Breast epithelium (tissue), 3 donors: ENCODE measurements around the gene ABCA4.

Experiments used
- POLR2A ChIP-seq: fragments of 450-650 bp; IDR thresholded peaks from one replicate; pipeline ENCODE4 v1.6.1; 2016; ENCODE audit warnings: antibody characterized with exemption, mild to moderate bottlenecking, moderate library complexity
- POLR2AphosphoS5 ChIP-seq, 3 donors: sonication (generic); formaldehyde crosslinking; IDR thresholded peaks; one replicate each; pipeline ENCODE4 v1.6.1; 2017; ENCODE audit warnings: antibody characterized with exemption in 3 of 3
- TF ChIP-seq, protein P1 (sequence below), 3 donors: fragments of 450-650 bp; IDR thresholded peaks; one replicate each; pipeline ENCODE4 v1.5.1; 2016 to 2017; ENCODE audit warnings: antibody characterized with exemption in 3 of 3, mild to moderate bottlenecking in 3 of 3, moderate library complexity in 3 of 3

GRCh38 chr1:94068999-94069918 is 51.7 kb downstream of the ABCA4 start:
- TF ChIP-seq POLR2A (no peak), POLR2AphosphoS5 (IDR thresholded peaks at IDR 0.05) (peak in 1 of 3 donors; percentile 7)
- TF ChIP-seq, protein P1, sequence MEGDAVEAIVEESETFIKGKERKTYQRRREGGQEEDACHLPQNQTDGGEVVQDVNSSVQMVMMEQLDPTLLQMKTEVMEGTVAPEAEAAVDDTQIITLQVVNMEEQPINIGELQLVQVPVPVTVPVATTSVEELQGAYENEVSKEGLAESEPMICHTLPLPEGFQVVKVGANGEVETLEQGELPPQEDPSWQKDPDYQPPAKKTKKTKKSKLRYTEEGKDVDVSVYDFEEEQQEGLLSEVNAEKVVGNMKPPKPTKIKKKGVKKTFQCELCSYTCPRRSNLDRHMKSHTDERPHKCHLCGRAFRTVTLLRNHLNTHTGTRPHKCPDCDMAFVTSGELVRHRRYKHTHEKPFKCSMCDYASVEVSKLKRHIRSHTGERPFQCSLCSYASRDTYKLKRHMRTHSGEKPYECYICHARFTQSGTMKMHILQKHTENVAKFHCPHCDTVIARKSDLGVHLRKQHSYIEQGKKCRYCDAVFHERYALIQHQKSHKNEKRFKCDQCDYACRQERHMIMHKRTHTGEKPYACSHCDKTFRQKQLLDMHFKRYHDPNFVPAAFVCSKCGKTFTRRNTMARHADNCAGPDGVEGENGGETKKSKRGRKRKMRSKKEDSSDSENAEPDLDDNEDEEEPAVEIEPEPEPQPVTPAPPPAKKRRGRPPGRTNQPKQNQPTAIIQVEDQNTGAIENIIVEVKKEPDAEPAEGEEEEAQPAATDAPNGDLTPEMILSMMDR (IDR thresholded peaks at IDR 0.05) = no peak
